Caco-2 (cell line): Measurements from ENCODE around the gene CPT1B. TPM values are rescaled to one million over a fixed set of nuclear protein-coding genes. Genes with fewer than 3 reads are reported as not detected.

Experiments used
- BruUV-seq: library from RNA; stranded (reverse); fragments of 400-500 nt; replicated peaks from 2 replicates; lab custom pipeline; 2021; lab: Mats Ljungman, UMichigan
- CTCF ChIA-PET: fragments of 300-600 bp; sonication (Branson Sonifier 250); formaldehyde crosslinking; loops from one replicate; lab custom pipeline; 2022; ENCODE audit warnings: antibody characterized with exemption; lab: Charles Lee
- POLR2A ChIA-PET: fragments of 300-600 bp; sonication (Branson Sonifier 250); formaldehyde crosslinking; loops from one replicate; lab custom pipeline; 2022; ENCODE audit warnings: antibody characterized with exemption; lab: Charles Lee
- DNase-seq, 2 experiments: peaks; one replicate each; pipeline versions ENCODE4 v3.0.0 to v3.0.0-alpha.2; 2020 to 2022
- H3K27me3 ChIP-seq: replicated peaks from 2 replicates; pipeline ENCODE4 v1.6.0; 2011; ENCODE audit warnings: low read length; ENCODE audit not compliant: control insufficient read depth, insufficient read depth
- H3K36me3 ChIP-seq: 2 replicates; pipeline ENCODE4 v1.5.1; 2011; ENCODE audit warnings: low read length; ENCODE audit not compliant: control insufficient read depth, insufficient read depth
- H3K4me1 ChIP-seq: fragments of 250-450 bp; sonication (Bioruptor Pico); 2 replicates; pipeline ENCODE4 v1.5.1; 2020; ENCODE audit warnings: mild to moderate bottlenecking
- H3K4me3 ChIP-seq: 2 replicates; pipeline ENCODE4 v1.5.1; 2011; ENCODE audit warnings: low read depth, mild to moderate bottlenecking, control low read depth, low read length
- H3K9me3 ChIP-seq: fragments of 250-450 bp; sonication (Bioruptor Pico); 2 replicates; pipeline ENCODE4 v1.5.1; 2020; ENCODE audit warnings: mild to moderate bottlenecking, moderate library complexity
- H3K27ac Mint-ChIP-seq: one replicate; pipeline ENCODE4 v1.8.0; 2022; ENCODE audit warnings: mixed read lengths; ENCODE audit not compliant: unreplicated experiment
- H3K27me3 Mint-ChIP-seq: one replicate; pipeline ENCODE4 v1.8.0; 2022; ENCODE audit warnings: mixed read lengths; ENCODE audit not compliant: insufficient read depth, unreplicated experiment
- H3K36me3 Mint-ChIP-seq: one replicate; pipeline ENCODE4 v1.8.0; 2022; ENCODE audit warnings: mild to moderate bottlenecking, mixed read lengths; ENCODE audit not compliant: insufficient read depth, unreplicated experiment
- H3K4me1 Mint-ChIP-seq: one replicate; pipeline ENCODE4 v1.8.0; 2022; ENCODE audit warnings: low read depth, mixed read lengths; ENCODE audit not compliant: unreplicated experiment
- H3K4me3 Mint-ChIP-seq: one replicate; pipeline ENCODE4 v1.8.0; 2022; ENCODE audit warnings: mild to moderate bottlenecking, moderate library complexity, mixed read lengths; ENCODE audit not compliant: unreplicated experiment
- H3K9me3 Mint-ChIP-seq: one replicate; pipeline ENCODE4 v1.8.0; 2022; ENCODE audit warnings: mixed read lengths; ENCODE audit not compliant: unreplicated experiment
- CTCF ChIP-seq, 2 experiments: fragments of 200-600 bp in 1 of 2; IDR thresholded peaks; 1 replicate in 1 of 2; 2 replicates in 1 of 2; pipeline versions ENCODE4 v1.5.1 to v1.8.0; 2011 to 2022; ENCODE audit warnings: antibody characterized with exemption in 1 of 2, control low read depth in 1 of 2, inconsistent platforms in 1 of 2, low read depth in 1 of 2, low read length in 1 of 2, mild to moderate bottlenecking in 1 of 2, moderate library complexity in 1 of 2; ENCODE audit not compliant: insufficient read depth in 1 of 2, severe bottlenecking in 1 of 2, unreplicated experiment in 1 of 2
- intact Hi-C: fragments of 100-400 bp; cut with micrococcal nuclease; formaldehyde crosslinking; loops from one replicate; pipeline ENCODE4 v1.10.0; 2022; ENCODE audit not compliant: unreplicated experiment
- total RNA-seq: library from RNA; stranded (reverse); gene quantifications from 2 replicates; pipeline ENCODE4 v1.2.3, GENCODE V29; 2022

Gene CPT1B
- total RNA-seq, 1 experiment from 2014 or later: 19.8 TPM

GRCh38 chr22:50524676-50525103 is 53.5 kb downstream of the CPT1B start:
- no peak for TF ChIP-seq CTCF (IDR thresholded peaks at IDR 0.05; ENCODE audit: insufficient read depth in 1 of 2, low read depth in 1 of 2, low read length in 1 of 2, severe bottlenecking in 1 of 2, unreplicated experiment in 1 of 2)
- Mint-ChIP-seq H3K27ac (peak overlapping the region; percentile 91), H3K27me3 (no peaks in the 10 kb centered on the region), H3K9me3 (no peaks in the 10 kb centered on the region), H3K36me3 (peaks cover 51% of the 10 kb centered on the region), H3K4me1 (peaks cover 14% of the 10 kb centered on the region), H3K4me3 (peak overlapping the region; percentile 89)
- DNase-seq: peak in 1 of 2 experiments; percentile 72
- POLR2A ChIA-PET: interaction anchor here (0.9 to 2.5 kb wide), 3 partner anchors 10 to 39 kb away, joined by 3 to 71 read pairs (median 12); partner anchors contain the start of genes LMF2, NCAPH2 and SYCE3
- Histone ChIP-seq H3K27me3 (no peaks in the 10 kb centered on the region), H3K9me3 (no peaks in the 10 kb centered on the region), H3K36me3 (no peaks in the 10 kb centered on the region), H3K4me3 (peak overlapping the region; percentile 87), H3K4me1 (peaks cover 17% of the 10 kb centered on the region)
- no TSS peak for BruUV-seq
- intact Hi-C loops: loop anchor here (5.0 kb wide), 1 partner anchor 58 kb away; the partner anchor contains the start of gene CHKB
- CTCF ChIA-PET: interaction anchor here (0.6 to 3.2 kb wide), 6 partner anchors 16 to 263 kb away, joined by 3 to 43 read pairs (median 12); partner anchors contain the start of genes LMF2, MAPK12, NCAPH2 and SYCE3

- peak; percentile 30 to 62 for DNase-seq
- H3K36me3 Mint-ChIP-seq: peaks cover 53% of the 10 kb centered on the region
- H3K4me3 ChIP-seq: peak overlapping the region; percentile 87
- peak overlapping the region; percentile 91 for H3K27ac Mint-ChIP-seq
- POLR2A ChIA-PET: interaction anchor here (0.9 to 2.5 kb wide), 3 partner anchors 9 to 39 kb away, joined by 3 to 71 read pairs (median 12); partner anchors contain the start of genes LMF2, NCAPH2 and SYCE3
- no peak for TF ChIP-seq CTCF (IDR thresholded peaks at IDR 0.05; ENCODE audit: insufficient read depth in 1 of 2, low read depth in 1 of 2, low read length in 1 of 2, severe bottlenecking in 1 of 2, unreplicated experiment in 1 of 2)
- BruUV-seq: no TSS peak
- peak overlapping the region; percentile 89 for H3K4me3 Mint-ChIP-seq
- H3K4me1 ChIP-seq: peaks cover 17% of the 10 kb centered on the region
- intact Hi-C loops: no loop called here
- H3K36me3 ChIP-seq: no peaks in the 10 kb centered on the region
- H3K27me3 ChIP-seq: no peaks in the 10 kb centered on the region
- CTCF ChIA-PET: interaction anchor here (2.6 to 3.2 kb wide), 2 partner anchors 16 to 39 kb away, joined by 32 to 43 read pairs; partner anchors contain the start of genes LMF2, NCAPH2 and SYCE3
- no peaks in the 10 kb centered on the region for H3K27me3 Mint-ChIP-seq
- no peaks in the 10 kb centered on the region for H3K9me3 ChIP-seq
- peaks cover 14% of the 10 kb centered on the region for H3K4me1 Mint-ChIP-seq
- no peaks in the 10 kb centered on the region for H3K9me3 Mint-ChIP-seq
These were observed 54.2 kb downstream of the CPT1B start for GRCh38 chr22:50523806-50524675.

- Mint-ChIP-seq H3K9me3 (no peaks in the 10 kb centered on the region), H3K4me1 (peaks cover 14% of the 10 kb centered on the region), H3K27me3 (no peaks in the 10 kb centered on the region), H3K36me3 (peaks cover 53% of the 10 kb centered on the region), H3K27ac (no peak overlapping the region), H3K4me3 (peak overlapping the region; percentile 89)
- intact Hi-C loops: no loop called here
- Histone ChIP-seq H3K36me3 (no peaks in the 10 kb centered on the region), H3K4me1 (peaks cover 17% of the 10 kb centered on the region), H3K27me3 (no peaks in the 10 kb centered on the region), H3K9me3 (no peaks in the 10 kb centered on the region), H3K4me3 (no peak overlapping the region)
- ChIA-PET CTCF (interaction anchor here (3.2 kb wide), 1 partner anchor 40 kb away, joined by 43 read pairs; the partner anchor contains the start of gene SYCE3), POLR2A (no interaction called here)
- DNase-seq: no peak
- no TSS peak for BruUV-seq
- no peak for TF ChIP-seq CTCF (IDR thresholded peaks at IDR 0.05; ENCODE audit: insufficient read depth in 1 of 2, low read depth in 1 of 2, low read length in 1 of 2, severe bottlenecking in 1 of 2, unreplicated experiment in 1 of 2)
These were observed 54.8 kb downstream of the CPT1B start for GRCh38 chr22:50523458-50523805.
